ENCODE measurements around the gene C9orf85.

C9orf85 gene

DNA sequence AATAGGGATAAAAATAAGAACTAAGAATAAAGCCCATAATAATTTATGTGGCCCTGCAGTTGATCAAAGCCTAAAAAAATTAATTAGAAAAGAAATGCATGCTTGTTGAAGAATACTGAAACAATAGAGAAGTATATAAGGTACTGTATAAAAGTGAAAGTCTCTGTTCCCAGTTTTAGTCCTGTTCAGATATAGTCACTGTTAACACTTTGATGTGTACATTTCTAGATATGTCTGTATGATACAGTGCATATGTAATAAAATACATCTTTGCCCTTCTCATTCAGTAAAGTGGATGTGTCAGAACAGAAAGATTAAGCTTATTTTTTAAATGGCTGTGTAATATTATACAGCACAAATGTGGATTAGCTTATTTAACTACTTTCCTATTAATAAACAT, 4.1 kb downstream of the C9orf85 start:
- no peak overlapping the region for H3K4me3 ChIP-seq (ENCODE audit: control insufficient read depth, low read depth, low read length)
- TF ChIP-seq CTCF (conservative IDR thresholded peaks at IDR 0.05; ENCODE audit: control insufficient read depth, insufficient read depth, low read depth, low read length): no peak
- DNase-seq (ENCODE audit: low read depth): no peak

- no peak for DNase-seq (ENCODE audit: low read depth)
- no peak for TF ChIP-seq CTCF (conservative IDR thresholded peaks at IDR 0.05; ENCODE audit: control insufficient read depth, insufficient read depth, low read depth, low read length)
- no peak overlapping the region for H3K4me3 ChIP-seq (ENCODE audit: control insufficient read depth, low read depth, low read length)
These were observed 5.5 kb downstream of the C9orf85 start for GRCh38 chr9:71916834-71917534.

GRCh38 chr9:71918419-71918818, 7.0 kb downstream of the C9orf85 start:
- no peak overlapping the region for H3K4me3 ChIP-seq (ENCODE audit: control insufficient read depth, low read depth, low read length)
- no peak for TF ChIP-seq CTCF (conservative IDR thresholded peaks at IDR 0.05; ENCODE audit: control insufficient read depth, insufficient read depth, low read depth, low read length)
- DNase-seq (ENCODE audit: low read depth): no peak

DNA sequence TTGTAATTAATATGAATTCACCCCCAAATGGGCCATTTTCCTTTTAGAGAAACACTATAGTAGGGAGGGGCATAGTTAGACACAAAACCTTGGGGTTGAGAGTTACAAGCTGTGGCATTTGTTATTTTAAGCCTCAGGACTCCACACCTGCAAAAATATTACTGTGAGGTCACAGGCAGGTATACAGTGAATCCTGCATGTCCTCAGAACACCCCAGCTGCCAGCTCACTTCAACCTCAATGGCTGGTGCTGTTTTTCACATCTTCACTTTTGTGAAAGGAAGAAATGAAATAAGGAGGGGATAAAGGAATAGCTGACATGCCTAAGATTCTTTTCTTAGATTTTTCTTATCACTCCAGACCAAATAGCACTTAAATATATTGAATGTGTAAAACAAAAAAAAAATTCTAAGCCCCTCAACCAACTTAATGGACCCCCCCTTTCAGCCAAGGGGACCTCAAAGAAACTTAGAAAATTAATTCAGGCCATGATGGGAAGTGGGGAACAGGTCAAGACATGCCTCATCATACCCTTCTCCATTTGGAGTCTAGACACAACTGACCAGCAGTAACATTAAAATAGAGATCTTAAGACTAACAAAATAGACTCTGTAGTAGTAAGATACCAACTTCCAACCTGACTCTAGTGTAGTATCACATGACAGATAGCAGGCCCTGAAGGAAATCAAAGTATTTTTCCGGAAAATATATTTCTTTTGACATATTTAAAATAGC, 9.2 kb downstream of the C9orf85 start:
- no peak overlapping the region for H3K4me3 ChIP-seq (ENCODE audit: control insufficient read depth, low read depth, low read length)
- DNase-seq (ENCODE audit: low read depth): no peak
- no peak for TF ChIP-seq CTCF (conservative IDR thresholded peaks at IDR 0.05; ENCODE audit: control insufficient read depth, insufficient read depth, low read depth, low read length)

DNA sequence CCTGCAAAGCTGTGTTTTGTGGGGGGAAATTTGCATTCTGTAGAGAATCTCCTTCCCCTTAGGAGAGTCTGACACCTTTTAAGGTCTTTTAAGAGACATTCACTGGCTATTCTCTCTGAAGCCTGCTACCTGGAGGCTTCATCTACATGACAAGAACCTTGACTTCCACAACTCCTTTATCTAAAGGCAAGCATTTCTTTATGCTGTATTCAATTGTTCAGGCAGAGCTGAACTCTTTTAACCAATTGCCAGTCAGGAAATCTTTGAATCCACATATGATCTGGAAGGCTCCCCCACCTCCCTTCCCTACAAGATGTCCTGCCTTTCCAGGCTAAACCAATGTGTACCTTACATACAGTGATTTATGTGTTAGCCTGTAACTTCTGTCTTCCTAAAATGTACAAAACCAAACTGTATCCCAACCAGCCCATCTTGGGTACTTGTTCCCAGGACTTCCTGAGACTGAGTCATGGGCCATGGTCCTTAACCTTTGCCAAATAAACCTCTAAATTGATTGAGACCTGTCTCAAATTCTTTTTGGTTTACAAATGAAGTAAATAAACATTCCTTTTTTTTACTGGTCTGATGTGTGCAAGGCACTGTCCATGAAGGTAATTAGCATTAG, 9.9 kb downstream of the C9orf85 start:
- TF ChIP-seq CTCF (conservative IDR thresholded peaks at IDR 0.05; ENCODE audit: control insufficient read depth, insufficient read depth, low read depth, low read length): no peak
- no peak overlapping the region for H3K4me3 ChIP-seq (ENCODE audit: control insufficient read depth, low read depth, low read length)
- no peak for DNase-seq (ENCODE audit: low read depth)

- no peak for DNase-seq (ENCODE audit: low read depth)
- TF ChIP-seq CTCF (conservative IDR thresholded peaks at IDR 0.05; ENCODE audit: control insufficient read depth, insufficient read depth, low read depth, low read length): no peak
- no peak overlapping the region for H3K4me3 ChIP-seq (ENCODE audit: control insufficient read depth, low read depth, low read length)
These were observed 13.1 kb downstream of the C9orf85 start for GRCh38 chr9:71924576-71924975.
